Measurements from ENCODE around the gene GSTM3.

GRCh38 chr1:109789551-109790180, 48.8 kb upstream of the GSTM3 start:
- TF ChIP-seq POLR2AphosphoS5 (IDR thresholded peaks at IDR 0.05; ENCODE audit: borderline replicate concordance, low read depth, low read length) (no peak), EZH2 (IDR thresholded peaks at IDR 0.05) (no peak), FOXP2 (optimal IDR thresholded peaks at IDR 0.05; ENCODE audit: control extremely low read depth, extremely low read length, insufficient read depth) (no peak)

All from SK-N-MC (cell line).